LoVo (cell line): ENCODE measurements around the gene SERBP1.
"Not testable (repeated sequence)": the region's sequence is repeated elsewhere in the genome, so short reads cannot be mapped to it uniquely, and the experiment has no call there.

Experiments used
- DNase-seq: peaks from one replicate; pipeline ENCODE4 v3.0.0-alpha.2; 2016; ENCODE audit warnings: low spot score

SERBP1 gene

GRCh38 chr1:67440339-67440738 is 10.1 kb upstream of the SERBP1 start:
- no peak for DNase-seq

GRCh38 chr1:67439277-67440029 is 9.3 kb upstream of the SERBP1 start:
- DNase-seq: no peak

- no peak for DNase-seq
Measured at GRCh38 chr1:67437961-67438360, 7.8 kb upstream of the SERBP1 start.

GRCh38 chr1:67436511-67437055 is 6.4 kb upstream of the SERBP1 start:
- no peak for DNase-seq

GRCh38 chr1:67434491-67434890 is 4.3 kb upstream of the SERBP1 start:
- DNase-seq: no peak

- no peak for DNase-seq
Measured at GRCh38 chr1:67433837-67434236, 3.6 kb upstream of the SERBP1 start.

GRCh38 chr1:67432745-67433144 is 2.5 kb upstream of the SERBP1 start:
- DNase-seq: no peak

GRCh38 chr1:67431869-67432578 is 1.8 kb upstream of the SERBP1 start:
- no peak for DNase-seq

- no peak for DNase-seq
Measured at GRCh38 chr1:67431156-67431765, 1.1 kb upstream of the SERBP1 start.

- DNase-seq: no peak
Measured at GRCh38 chr1:67429528-67430357, 459 bp downstream of the SERBP1 start.

- no peak for DNase-seq
Measured at GRCh38 chr1:67429011-67429527, 1.1 kb downstream of the SERBP1 start.

GRCh38 chr1:67427947-67428346 is 2.3 kb downstream of the SERBP1 start:
- DNase-seq: no peak

- DNase-seq: no peak
Measured at GRCh38 chr1:67427465-67427864, 2.7 kb downstream of the SERBP1 start.

- no peak for DNase-seq
Measured at GRCh38 chr1:67420835-67421492, 9.2 kb downstream of the SERBP1 start.

GRCh38 chr1:67418839-67419586 is 11.2 kb downstream of the SERBP1 start:
- no peak for DNase-seq

GRCh38 chr1:67417733-67418132 is 12.5 kb downstream of the SERBP1 start:
- not testable (repeated sequence) for DNase-seq

GRCh38 chr1:67415041-67415440 is 15.2 kb downstream of the SERBP1 start:
- no peak for DNase-seq

GRCh38 chr1:67414574-67414973 is 15.6 kb downstream of the SERBP1 start:
- no peak for DNase-seq

- DNase-seq: not testable (repeated sequence)
Measured at GRCh38 chr1:67413101-67413500, 17.1 kb downstream of the SERBP1 start.

- no peak for DNase-seq
Measured at GRCh38 chr1:67408148-67408547, 22.1 kb downstream of the SERBP1 start.
